Thoracic aorta (tissue), 2 donors: ENCODE measurements around the gene U2AF2. TPM values are rescaled to one million over a fixed set of nuclear protein-coding genes. Genes with fewer than 3 reads are reported as not detected.
A peak's percentile ranks its signal among the peaks of the same experiment; 100 is the strongest.

Experiments
- ATAC-seq: fragments of 150-250 bp; one replicate; pipeline ENCODE4 v1.8.0; 2017; ENCODE audit warnings: low read depth; ENCODE audit not compliant: insufficient number of reproducible peaks, low FRiP score
- DNase-seq: peaks from one replicate; pipeline ENCODE4 v3.0.0-alpha.2; 2020; ENCODE audit warnings: low spot score
- H3K27ac ChIP-seq, 2 donors: fragments of 200-600 bp; sonication (generic); 1 replicate in 1 of 2; 2 replicates in 1 of 2; pipeline ENCODE4 v1.5.1; 2016; ENCODE audit warnings: mild to moderate bottlenecking in 2 of 2, moderate library complexity in 2 of 2
- H3K27me3 ChIP-seq: fragments of 200-600 bp; sonication (generic); replicated peaks from 2 replicates; pipeline ENCODE4 v1.6.0; 2016; ENCODE audit warnings: mild to moderate bottlenecking; ENCODE audit not compliant: insufficient read depth
- H3K36me3 ChIP-seq: fragments of 200-600 bp; sonication (generic); one replicate; pipeline ENCODE4 v1.5.1; 2016
- H3K4me1 ChIP-seq, 2 donors: fragments of 200-600 bp; sonication (generic); 1 replicate in 1 of 2; 2 replicates in 1 of 2; pipeline versions ENCODE4 v1.5.1 to v1.6.0; 2016; ENCODE audit warnings: low read depth in 2 of 2, mild to moderate bottlenecking in 1 of 2; ENCODE audit not compliant: control insufficient read depth in 1 of 2
- H3K4me3 ChIP-seq: fragments of 200-600 bp; sonication (generic); 2 replicates; pipeline ENCODE4 v1.5.1; 2016; ENCODE audit warnings: mild to moderate bottlenecking
- H3K9me3 ChIP-seq: fragments of 200-600 bp; sonication (generic); 2 replicates; pipeline ENCODE4 v1.5.1; 2016
- total RNA-seq, 2 donors: library from RNA; depleted of rRNA; stranded (reverse); fragments of >200 nt; gene quantifications; one replicate each; pipeline versions ENCODE4 v1.1.0 to v1.2.3, GENCODE V29; 2016
- TF ChIP-seq, protein P1 (sequence below): fragments of 200-600 bp; sonication (generic); IDR thresholded peaks from one replicate; pipeline ENCODE4 v1.5.1; 2019; ENCODE audit warnings: antibody characterized with exemption

The U2AF2 gene
- total RNA-seq, 2 donors from 2014 or later, result 77.3 to 106 TPM

DNA sequence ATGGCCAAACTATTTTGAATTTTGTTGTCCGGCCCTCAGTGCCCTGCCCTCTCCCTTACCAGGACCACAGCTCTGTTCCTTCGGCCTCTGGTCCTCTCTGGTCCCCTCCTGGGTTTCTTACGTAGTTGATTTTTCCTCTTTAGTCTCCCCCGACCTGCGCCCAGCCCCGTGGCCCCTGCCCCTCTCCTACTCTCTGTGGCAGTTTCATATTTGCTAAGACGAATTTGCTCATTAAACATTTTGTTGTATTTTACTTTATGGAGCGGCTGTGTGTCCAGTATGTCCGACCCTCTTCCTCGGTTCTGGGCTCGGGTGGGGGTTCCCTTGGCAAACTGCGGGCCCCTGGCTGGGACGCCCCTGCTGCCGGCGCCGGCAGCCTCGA, 19.6 kb downstream of the U2AF2 start:
- H3K27me3 ChIP-seq, result no peaks in the 10 kb centered on the region
- peaks cover 27 to 41% of the 10 kb centered on the region in 2 donors for H3K4me1 ChIP-seq
- H3K36me3 ChIP-seq, result peaks cover 38% of the 10 kb centered on the region
- DNase-seq (no peak), ATAC-seq (no peak)
- peak overlapping the region; percentile 85 for H3K4me3 ChIP-seq
- no peaks in the 10 kb centered on the region for H3K9me3 ChIP-seq
- TF ChIP-seq, protein P1, sequence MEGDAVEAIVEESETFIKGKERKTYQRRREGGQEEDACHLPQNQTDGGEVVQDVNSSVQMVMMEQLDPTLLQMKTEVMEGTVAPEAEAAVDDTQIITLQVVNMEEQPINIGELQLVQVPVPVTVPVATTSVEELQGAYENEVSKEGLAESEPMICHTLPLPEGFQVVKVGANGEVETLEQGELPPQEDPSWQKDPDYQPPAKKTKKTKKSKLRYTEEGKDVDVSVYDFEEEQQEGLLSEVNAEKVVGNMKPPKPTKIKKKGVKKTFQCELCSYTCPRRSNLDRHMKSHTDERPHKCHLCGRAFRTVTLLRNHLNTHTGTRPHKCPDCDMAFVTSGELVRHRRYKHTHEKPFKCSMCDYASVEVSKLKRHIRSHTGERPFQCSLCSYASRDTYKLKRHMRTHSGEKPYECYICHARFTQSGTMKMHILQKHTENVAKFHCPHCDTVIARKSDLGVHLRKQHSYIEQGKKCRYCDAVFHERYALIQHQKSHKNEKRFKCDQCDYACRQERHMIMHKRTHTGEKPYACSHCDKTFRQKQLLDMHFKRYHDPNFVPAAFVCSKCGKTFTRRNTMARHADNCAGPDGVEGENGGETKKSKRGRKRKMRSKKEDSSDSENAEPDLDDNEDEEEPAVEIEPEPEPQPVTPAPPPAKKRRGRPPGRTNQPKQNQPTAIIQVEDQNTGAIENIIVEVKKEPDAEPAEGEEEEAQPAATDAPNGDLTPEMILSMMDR, result no peak
- peak overlapping the region; percentile 73 to 81 for H3K27ac ChIP-seq

DNA sequence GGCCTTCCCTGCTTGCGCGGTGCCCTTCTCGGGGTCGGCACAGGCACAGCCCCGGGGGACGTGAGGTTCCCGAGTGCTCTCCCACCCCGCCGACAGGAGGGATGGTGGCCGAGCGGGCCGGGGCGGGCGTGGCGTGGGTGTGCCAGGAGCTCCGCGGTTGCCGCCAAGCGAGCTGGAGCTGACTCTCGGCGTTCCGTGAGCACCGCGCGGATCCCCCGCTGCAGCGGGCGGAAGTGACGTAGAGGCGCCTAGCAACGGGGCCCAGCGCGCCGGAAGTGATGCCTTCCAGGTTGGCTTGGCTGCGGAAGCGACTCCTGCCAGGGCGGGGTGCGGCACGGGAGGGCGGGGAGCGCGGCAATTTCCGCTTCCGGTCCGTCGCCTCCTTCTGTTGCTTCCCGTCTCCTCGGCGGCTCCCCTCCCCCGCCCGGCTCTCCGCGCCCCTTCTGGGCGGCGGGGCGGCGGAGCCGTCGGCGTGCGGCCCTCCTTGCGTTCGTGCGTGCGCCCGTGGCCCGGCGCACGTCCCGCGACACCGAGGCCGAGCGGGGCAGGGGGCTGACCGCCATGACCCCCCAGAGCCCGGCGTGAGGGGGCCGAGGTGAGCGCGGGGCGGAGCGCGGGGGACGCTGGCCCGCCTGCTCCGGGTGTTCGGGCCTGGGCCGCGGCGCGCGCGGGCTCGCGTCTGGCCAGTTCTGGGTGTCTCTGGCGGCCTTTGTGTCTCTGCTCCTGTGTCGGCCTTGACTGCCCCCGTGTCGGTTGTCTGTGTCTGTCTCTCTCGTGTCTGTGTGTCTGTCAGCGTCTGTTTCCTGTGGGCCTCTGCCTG, 20.2 kb downstream of the U2AF2 start, which contains the start of gene EPN1:
Gene EPN1 (plus strand): TSS at position 386 of the 820 bp plus-strand sequence. CDS start 3,402 bp downstream, outside the sequence.
- peaks cover 36% of the 10 kb centered on the region for H3K36me3 ChIP-seq
- peak; percentile 75 for DNase-seq
- peak within 1 kb of the TSS; percentile 85 for H3K4me3 ChIP-seq
- H3K27me3 ChIP-seq, result no peaks in the 10 kb centered on the region
- peaks cover 27 to 44% of the 10 kb centered on the region in 2 donors for H3K4me1 ChIP-seq
- TF ChIP-seq, protein P1, result no peak
- peak within 1 kb of the TSS; percentile 81 to 90 for H3K27ac ChIP-seq
- ATAC-seq, result peak; percentile 77
- no peaks in the 10 kb centered on the region for H3K9me3 ChIP-seq

DNA sequence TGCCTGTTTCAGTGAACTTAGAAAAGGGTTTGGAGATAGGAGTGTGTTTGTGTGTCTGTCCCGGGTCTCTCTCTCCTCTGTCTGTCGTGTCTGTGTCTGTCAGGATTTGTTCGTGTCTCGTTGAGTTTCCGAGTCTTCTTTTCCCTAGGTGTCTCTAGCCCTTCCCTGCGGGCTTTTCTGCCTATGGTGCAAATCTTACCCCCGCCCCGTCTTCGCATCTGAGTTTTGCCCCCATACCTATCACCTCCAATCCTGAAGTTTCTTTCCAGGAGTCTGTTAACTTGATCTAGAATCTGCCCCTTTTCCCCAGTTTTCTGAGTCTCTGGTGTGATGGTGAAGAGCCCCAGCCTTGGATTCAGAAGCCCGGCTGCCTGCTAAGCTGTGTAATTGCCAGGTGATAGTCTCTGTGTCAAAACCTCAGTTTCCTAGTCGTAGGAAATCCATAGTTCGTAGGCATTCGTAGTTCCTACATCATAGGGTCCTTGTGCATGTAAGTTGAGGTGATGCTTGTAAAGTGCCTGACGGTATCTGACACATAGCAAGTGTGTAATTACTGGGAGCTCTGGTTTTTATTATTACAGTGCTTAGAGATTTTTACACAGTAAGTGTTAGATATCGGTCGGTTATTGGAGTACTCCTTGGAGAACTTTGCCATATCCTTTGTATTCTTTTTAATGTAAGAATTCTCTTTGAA, 21.0 kb downstream of the U2AF2 start:
- ATAC-seq (no peak), DNase-seq (no peak)
- no peaks in the 10 kb centered on the region for H3K9me3 ChIP-seq
- H3K27me3 ChIP-seq, result no peaks in the 10 kb centered on the region
- H3K4me3 ChIP-seq, result peak overlapping the region; percentile 85
- peaks cover 27 to 44% of the 10 kb centered on the region in 2 donors for H3K4me1 ChIP-seq
- TF ChIP-seq, protein P1, result no peak
- H3K27ac ChIP-seq, result peak overlapping the region; percentile 81 to 90
- H3K36me3 ChIP-seq, result peaks cover 36% of the 10 kb centered on the region

DNA sequence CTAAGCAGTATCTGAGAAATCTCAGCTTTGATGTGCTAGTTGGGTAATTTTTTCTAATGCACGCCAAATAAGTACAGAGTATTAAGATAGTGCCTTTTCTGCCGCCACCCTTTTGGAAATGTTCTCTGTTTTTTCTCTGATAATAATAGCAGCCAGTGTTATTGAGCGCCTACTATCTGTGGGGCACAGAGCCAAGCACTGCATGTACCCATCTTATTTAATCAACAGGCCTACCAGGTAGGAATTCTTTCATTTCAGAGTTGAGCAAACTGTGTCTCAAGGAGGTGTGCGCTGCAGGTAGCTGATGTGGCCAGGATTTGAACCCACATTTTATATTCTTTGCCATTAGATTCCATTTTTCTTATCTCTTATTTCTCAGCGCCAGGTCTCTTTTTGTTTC, 21.5 kb downstream of the U2AF2 start:
- Histone ChIP-seq H3K4me1 (peaks cover 27 to 44% of the 10 kb centered on the region in 2 donors), H3K4me3 (peak overlapping the region; percentile 85), H3K9me3 (no peaks in the 10 kb centered on the region), H3K36me3 (peaks cover 41% of the 10 kb centered on the region), H3K27me3 (no peaks in the 10 kb centered on the region), H3K27ac (no peak overlapping the region)
- no peak for ATAC-seq
- TF ChIP-seq, protein P1, result no peak
- no peak for DNase-seq

DNA sequence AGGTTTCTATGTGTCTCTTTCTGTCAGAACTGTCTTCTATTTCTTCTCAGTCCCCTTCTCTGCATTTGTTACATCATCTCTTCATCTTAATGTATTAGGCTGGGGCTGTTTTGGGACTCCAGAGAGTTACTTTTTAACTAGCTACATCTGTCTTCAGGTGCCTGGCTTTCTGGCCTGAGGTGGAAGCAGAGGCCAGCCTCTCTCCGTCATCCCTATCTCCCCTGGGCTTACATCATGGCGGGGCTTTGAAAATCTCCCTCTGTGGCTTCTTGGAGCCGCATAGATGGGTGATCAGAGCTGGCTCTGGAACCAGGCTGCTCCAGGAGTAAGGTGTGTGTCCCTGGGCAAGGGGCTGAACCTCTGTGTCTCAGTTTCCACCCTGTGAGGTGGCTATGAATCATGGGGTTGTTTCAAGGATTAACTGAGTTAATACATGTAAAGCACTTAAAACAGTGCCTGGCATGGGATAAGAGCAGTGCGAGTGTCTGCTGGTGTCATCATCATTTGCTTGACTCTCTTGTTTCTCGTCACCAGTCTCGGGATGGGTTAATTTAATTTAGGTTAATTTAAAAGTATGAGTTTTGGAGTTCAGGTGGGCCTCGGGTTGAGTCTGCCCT, 22.2 kb downstream of the U2AF2 start:
- Histone ChIP-seq H3K4me1 (peaks cover 27 to 44% of the 10 kb centered on the region in 2 donors), H3K4me3 (peak overlapping the region; percentile 85), H3K27me3 (no peaks in the 10 kb centered on the region), H3K9me3 (no peaks in the 10 kb centered on the region), H3K27ac (peak overlapping the region in 1 of 2 donors; percentile 27), H3K36me3 (peaks cover 41% of the 10 kb centered on the region)
- ATAC-seq (no peak), DNase-seq (no peak)
- TF ChIP-seq, protein P1, result no peak
